HepG2 (cell line): ENCODE results near the gene NPTXR. TPM values are rescaled to one million over a fixed set of nuclear protein-coding genes. Genes with fewer than 3 reads are reported as not detected.

Source experiments
- ATAC-seq: fragments of 200-7000 bp; cut with Tn5 transposase; 3 replicates; pipeline ENCODE4 v1.9.1; 2020; ENCODE audit warnings: mild to moderate bottlenecking, moderate library complexity
- BruUV-seq: library from RNA; stranded (reverse); fragments of 400-500 nt; replicated peaks from 2 replicates; lab custom pipeline; 2021; lab: Mats Ljungman, UMichigan
- CTCF ChIA-PET: fragments of 300-600 bp; formaldehyde crosslinking; extraction: SDS; loops from one replicate; lab custom pipeline; 2021; ENCODE audit warnings: low total read pairs, inconsistent platforms, low intra/inter-chr PET ratio; lab: Yijun Ruan, JAX
- POLR2A ChIA-PET: fragments of 350-600 bp; sonication (Branson Sonifier 250); formaldehyde crosslinking; loops from one replicate; lab custom pipeline; 2020; ENCODE audit warnings: antibody characterized with exemption, inconsistent platforms; lab: Yijun Ruan, JAX
- DNase-seq: peaks from one replicate; pipeline ENCODE4 v3.0.0-alpha.2; 2015; ENCODE audit warnings: low spot score
- FAIRE-seq: peaks from 3 replicates; lab custom pipeline; 2011; peaks lifted over from hg19 to GRCh38; lab: Jason Lieb, UNC
- H2AFZ ChIP-seq: one replicate; pipeline ENCODE4 v1.6.1; 2011; ENCODE audit warnings: low read length, inconsistent platforms
- H3K27ac ChIP-seq: fragments of 300-600 bp; 3 replicates; pipeline ENCODE4 v1.8.0; 2011; ENCODE audit warnings: mixed run types, mild to moderate bottlenecking, mixed read lengths, low read length, inconsistent platforms; ENCODE audit not compliant: insufficient read depth; ENCODE audit errors: extremely low read length
- H3K27me3 ChIP-seq, 2 experiments: fragments of 200-600 bp in 1 of 2; 2 replicates in 1 of 2; 3 replicates in 1 of 2; pipeline versions ENCODE4 v1.6.0 to v1.8.0; 2011; ENCODE audit warnings: low read length in 2 of 2, mild to moderate bottlenecking in 2 of 2, moderate library complexity in 2 of 2, inconsistent platforms in 1 of 2; ENCODE audit not compliant: insufficient read depth in 2 of 2, control insufficient read depth in 1 of 2
- H3K36me3 ChIP-seq, 2 experiments: fragments of 200-600 bp in 1 of 2; replicated peaks in 1 of 2; 2 replicates in 1 of 2; 3 replicates in 1 of 2; pipeline versions ENCODE4 v1.5.1 to v1.8.0; 2011; ENCODE audit warnings: low read length in 2 of 2, inconsistent platforms in 1 of 2; ENCODE audit not compliant: insufficient read depth in 2 of 2, control insufficient read depth in 1 of 2
- H3K4me1 ChIP-seq: 2 replicates; pipeline ENCODE4 v1.5.1; 2012; ENCODE audit warnings: low read length, inconsistent platforms; ENCODE audit not compliant: insufficient read depth
- H3K4me2 ChIP-seq: 2 replicates; pipeline ENCODE4 v1.6.0; 2011; ENCODE audit warnings: low read depth, low read length, inconsistent platforms
- H3K4me3 ChIP-seq, 3 experiments: fragments of 200-600 bp in 1 of 3; sonication (generic), shearing (Covaris generic) in 1 of 3; replicated peaks in 1 of 3; 2 replicates each; pipeline ENCODE4 v1.5.1; 2011 to 2016; ENCODE audit warnings: low read length in 3 of 3, inconsistent platforms in 2 of 3, low read depth in 2 of 3, mild to moderate bottlenecking in 2 of 3, control low read depth in 1 of 3, mixed read lengths in 1 of 3; ENCODE audit not compliant: insufficient read depth in 1 of 3
- H3K79me2 ChIP-seq: one replicate; pipeline ENCODE4 v1.6.1; 2011; ENCODE audit warnings: low read length, inconsistent platforms; ENCODE audit not compliant: insufficient read depth
- H3K9ac ChIP-seq: 2 replicates; pipeline ENCODE4 v1.6.0; 2011; ENCODE audit warnings: mild to moderate bottlenecking, low read depth, low read length, inconsistent platforms; ENCODE audit not compliant: insufficient read depth
- H3K9me3 ChIP-seq: 2 replicates; pipeline ENCODE4 v1.5.1; 2012; ENCODE audit warnings: mild to moderate bottlenecking, low read length
- H4K20me1 ChIP-seq: 2 replicates; pipeline ENCODE4 v1.6.0; 2011; ENCODE audit warnings: inconsistent platforms, mild to moderate bottlenecking, low read length, moderate library complexity; ENCODE audit not compliant: insufficient read depth
- ATF7 ChIP-seq, 2 experiments: fragments of 450-650 bp in 1 of 2; sonication (generic) in 1 of 2; formaldehyde crosslinking in 1 of 2; IDR thresholded peaks; 2 replicates each; pipeline versions ENCODE4 v1.4.0 to v1.6.1; 2016 to 2020; ENCODE audit warnings: antibody characterized with exemption in 1 of 2, mild to moderate bottlenecking in 1 of 2, missing genetic modification reagents in 1 of 2
- CHD4 ChIP-seq: fragments of 200-600 bp; sonication (generic); IDR thresholded peaks from 2 replicates; pipeline ENCODE4 v1.7.0; 2017; ENCODE audit warnings: mild to moderate bottlenecking, low read length, borderline replicate concordance
- CREB1 ChIP-seq, 2 experiments: fragments of 450-650 bp in 1 of 2; IDR thresholded peaks; 2 replicates each; pipeline ENCODE4 v1.6.1; 2016 to 2017; ENCODE audit warnings: control low read depth in 1 of 2, mild to moderate bottlenecking in 1 of 2, missing compliant biosample characterization in 1 of 2, missing genetic modification characterization in 1 of 2
- MZF1 ChIP-seq: sonication (generic); formaldehyde crosslinking; IDR thresholded peaks from 2 replicates; pipeline ENCODE4 v1.8.1; 2023; ENCODE audit warnings: mild to moderate bottlenecking, missing genetic modification reagents, borderline replicate concordance
- NPAS2 ChIP-seq: sonication (generic); formaldehyde crosslinking; IDR thresholded peaks from 2 replicates; pipeline ENCODE4 v1.8.0; 2022; ENCODE audit warnings: mild to moderate bottlenecking, missing genetic modification reagents, borderline replicate concordance
- RAD21 ChIP-seq: fragments of 450-650 bp; formaldehyde crosslinking; IDR thresholded peaks from 2 replicates; pipeline ENCODE4 v1.5.0; 2020; ENCODE audit warnings: mild to moderate bottlenecking
- SALL1 ChIP-seq: sonication (generic); formaldehyde crosslinking; IDR thresholded peaks from 2 replicates; pipeline ENCODE4 v1.8.0; 2022; ENCODE audit warnings: mild to moderate bottlenecking, missing genetic modification reagents
- ZBTB3 ChIP-seq: sonication (generic); formaldehyde crosslinking; IDR thresholded peaks from 2 replicates; pipeline ENCODE4 v1.4.0; 2020; ENCODE audit warnings: low read depth, mild to moderate bottlenecking, moderate library complexity, missing genetic modification reagents, borderline replicate concordance
- ZC3H13 ChIP-seq: sonication (generic); formaldehyde crosslinking; IDR thresholded peaks from 2 replicates; pipeline ENCODE4 v1.8.1; 2023; ENCODE audit warnings: mild to moderate bottlenecking, missing genetic modification reagents, moderate library complexity
- ZNF260 ChIP-seq: sonication (generic); formaldehyde crosslinking; IDR thresholded peaks from 2 replicates; pipeline ENCODE4 v1.4.0; 2020; ENCODE audit warnings: missing genetic modification reagents, low read depth, mild to moderate bottlenecking, borderline replicate concordance
- ZNF446 ChIP-seq: sonication (generic); formaldehyde crosslinking; IDR thresholded peaks from 2 replicates; pipeline ENCODE4 v1.5.0; 2020; ENCODE audit warnings: mild to moderate bottlenecking, missing genetic modification reagents
- ZNF550 ChIP-seq: sonication (generic); formaldehyde crosslinking; IDR thresholded peaks from 2 replicates; pipeline ENCODE4 v1.4.0; 2020; ENCODE audit warnings: mild to moderate bottlenecking, missing genetic modification reagents, borderline replicate concordance
- ZNF598 ChIP-seq: sonication (generic); formaldehyde crosslinking; IDR thresholded peaks from 2 replicates; pipeline ENCODE4 v1.5.1; 2020; ENCODE audit warnings: mild to moderate bottlenecking, missing genetic modification reagents, borderline replicate concordance
- ZNF674 ChIP-seq: sonication (generic); formaldehyde crosslinking; IDR thresholded peaks from 2 replicates; pipeline ENCODE4 v1.5.0; 2020; ENCODE audit warnings: low read depth, mild to moderate bottlenecking, missing genetic modification reagents
- WGBS: methylation state at CpG from one replicate; pipeline ENCODE4 v1.1.6; 2017; ENCODE audit warnings: low lambda C conversion rate; 5-methylcytosine and 5-hydroxymethylcytosine counted together
- in situ Hi-C: cut with HindIII; loops from 2 replicates; pipeline ENCODE4 v1.10.0; 2017; ENCODE audit warnings: low pct_unique_long_range_greater_than_20kb; ENCODE audit not compliant: extremely low pct_ligation_motif_present
- intact Hi-C: fragments of 100-400 bp; cut with micrococcal nuclease; formaldehyde crosslinking; loops from one replicate; pipeline ENCODE4 v1.10.0; 2022; ENCODE audit not compliant: unreplicated experiment
- polyA plus RNA-seq, 8 experiments: library from polyadenylated mRNA; depleted of rRNA in 3 of 8; stranded (reverse) in 7 of 8; unstranded in 1 of 8; fragments of >200 nt; fragmentation: Illumina TruSeq in 4 of 8; extraction: Trizol in 4 of 8; gene quantifications; 2 replicates each; pipeline versions ENCODE4 v1.2.1 to v1.2.3, GENCODE V29; 2011 to 2016; ENCODE audit warnings: low read depth in 4 of 8, missing spikeins in 1 of 8, mixed read lengths in 1 of 8; ENCODE audit not compliant: insufficient read depth in 1 of 8
- total RNA-seq, 5 experiments: library from RNA; depleted of rRNA; stranded (reverse); fragments of >200 nt; fragmentation: Illumina TruSeq; extraction: Trizol; gene quantifications; 2 replicates each; pipeline ENCODE4 v1.2.3, GENCODE V29; 2016; ENCODE audit warnings: low read depth in 1 of 5
- TF ChIP-seq, protein P1 (sequence below): sonication (generic); formaldehyde crosslinking; IDR thresholded peaks from 2 replicates; pipeline ENCODE4 v1.4.0; 2020; ENCODE audit warnings: missing genetic modification reagents, mild to moderate bottlenecking, borderline replicate concordance
- TF ChIP-seq, protein P2 (sequence below): sonication (generic); formaldehyde crosslinking; IDR thresholded peaks from 2 replicates; pipeline ENCODE4 v1.4.0; 2020; ENCODE audit warnings: missing genetic modification reagents
- TF ChIP-seq, protein P3 (sequence below): sonication (generic); IDR thresholded peaks from 2 replicates; pipeline ENCODE4 v1.6.1; 2016; ENCODE audit warnings: low read depth, borderline replicate concordance

Gene NPTXR
- total and polyA plus RNA-seq, 2 of the 13 experiments (the other 11 are each of a cell fraction or from before 2014, with no cell fraction given): 2.6 to 4.8 TPM

DNA sequence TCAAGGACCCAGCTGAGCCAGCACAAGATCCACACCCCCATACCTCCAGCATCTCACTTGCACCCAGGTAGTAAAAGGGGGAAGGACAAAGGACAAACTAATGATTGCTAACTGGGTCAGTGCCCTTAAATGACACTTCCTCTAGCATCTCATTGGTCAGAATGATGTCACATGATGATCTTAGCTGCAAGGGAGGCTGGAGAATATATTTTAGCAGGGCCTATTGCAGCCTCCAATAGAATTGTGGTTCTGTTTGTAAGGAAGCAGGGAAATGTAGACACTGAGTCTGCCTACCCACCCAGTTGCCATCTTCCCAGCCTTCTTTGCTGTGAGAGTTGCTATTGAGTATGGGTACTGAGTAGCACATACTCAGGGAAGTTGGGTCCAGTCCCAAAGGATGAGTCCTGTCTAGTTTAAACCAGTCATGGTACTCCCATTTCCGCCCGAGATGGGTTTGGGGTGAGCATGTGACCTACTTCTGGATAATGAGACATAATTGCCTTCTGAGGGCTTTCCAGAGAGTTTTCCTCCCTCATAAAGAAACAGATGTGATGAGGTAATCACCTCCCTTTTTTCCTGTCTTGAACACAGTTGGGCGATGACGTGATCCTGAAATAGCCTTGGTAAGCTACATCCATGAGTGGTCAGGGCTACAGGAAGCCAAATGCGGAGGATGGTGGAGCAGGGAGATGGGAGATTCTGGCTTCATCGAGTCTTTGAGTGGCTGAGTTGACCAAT lies 44.4 kb downstream of the NPTXR start:
- no peak for FAIRE-seq
- Histone ChIP-seq H4K20me1 (no peaks in the 10 kb centered on the region), H3K4me1 (peaks cover 21% of the 10 kb centered on the region), H3K36me3 (no peaks in the 10 kb centered on the region), H3K4me2 (no peak overlapping the region), H3K27ac (no peak overlapping the region), H3K79me2 (no peaks in the 10 kb centered on the region), H3K9ac (no peak overlapping the region), H3K27me3 (peaks cover 0 to 14% of the 10 kb centered on the region in 2 experiments; a peak in 3 of 5 replicates), H2AFZ (no peak overlapping the region), H3K9me3 (no peaks in the 10 kb centered on the region), H3K4me3 (no peak overlapping the region)
- 26% methylated on average over 3 of the region's 6 CpGs for WGBS
- TF ChIP-seq ATF7 (IDR thresholded peaks at IDR 0.05) (peak; percentile 73), ATF7 (CRISPR knock-in tag; IDR thresholded peaks at IDR 0.05) (no peak), ZNF446 (CRISPR knock-in tag) (no peak), ZC3H13 (no peak), RAD21 (CRISPR knock-in tag) (no peak), NPAS2 (CRISPR knock-in tag) (no peak), ZNF550 (CRISPR knock-in tag) (no peak), ZNF260 (CRISPR knock-in tag) (no peak), ZNF598 (no peak), ZNF674 (no peak), MZF1 (CRISPR knock-in tag) (no peak), CHD4 (no peak), SALL1 (no peak), CREB1 (IDR thresholded peaks at IDR 0.05) (peak; percentile 35; the same call in 1 of the 2 replicates), CREB1 (CRISPR knock-in tag; IDR thresholded peaks at IDR 0.05) (no peak), ZBTB3 (CRISPR knock-in tag) (no peak)
- TF ChIP-seq, protein P1, sequence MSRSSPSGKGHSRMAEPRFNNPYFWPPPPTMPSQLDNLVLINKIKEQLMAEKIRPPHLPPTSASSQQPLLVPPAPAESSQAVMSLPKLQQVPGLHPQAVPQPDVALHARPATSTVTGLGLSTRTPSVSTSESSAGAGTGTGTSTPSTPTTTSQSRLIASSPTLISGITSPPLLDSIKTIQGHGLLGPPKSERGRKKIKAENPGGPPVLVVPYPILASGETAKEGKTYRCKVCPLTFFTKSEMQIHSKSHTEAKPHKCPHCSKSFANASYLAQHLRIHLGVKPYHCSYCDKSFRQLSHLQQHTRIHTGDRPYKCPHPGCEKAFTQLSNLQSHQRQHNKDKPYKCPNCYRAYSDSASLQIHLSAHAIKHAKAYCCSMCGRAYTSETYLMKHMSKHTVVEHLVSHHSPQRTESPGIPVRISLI: no peak
- TF ChIP-seq, protein P2, sequence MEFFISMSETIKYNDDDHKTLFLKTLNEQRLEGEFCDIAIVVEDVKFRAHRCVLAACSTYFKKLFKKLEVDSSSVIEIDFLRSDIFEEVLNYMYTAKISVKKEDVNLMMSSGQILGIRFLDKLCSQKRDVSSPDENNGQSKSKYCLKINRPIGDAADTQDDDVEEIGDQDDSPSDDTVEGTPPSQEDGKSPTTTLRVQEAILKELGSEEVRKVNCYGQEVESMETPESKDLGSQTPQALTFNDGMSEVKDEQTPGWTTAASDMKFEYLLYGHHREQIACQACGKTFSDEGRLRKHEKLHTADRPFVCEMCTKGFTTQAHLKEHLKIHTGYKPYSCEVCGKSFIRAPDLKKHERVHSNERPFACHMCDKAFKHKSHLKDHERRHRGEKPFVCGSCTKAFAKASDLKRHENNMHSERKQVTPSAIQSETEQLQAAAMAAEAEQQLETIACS: no peak
- TF ChIP-seq, protein P3, sequence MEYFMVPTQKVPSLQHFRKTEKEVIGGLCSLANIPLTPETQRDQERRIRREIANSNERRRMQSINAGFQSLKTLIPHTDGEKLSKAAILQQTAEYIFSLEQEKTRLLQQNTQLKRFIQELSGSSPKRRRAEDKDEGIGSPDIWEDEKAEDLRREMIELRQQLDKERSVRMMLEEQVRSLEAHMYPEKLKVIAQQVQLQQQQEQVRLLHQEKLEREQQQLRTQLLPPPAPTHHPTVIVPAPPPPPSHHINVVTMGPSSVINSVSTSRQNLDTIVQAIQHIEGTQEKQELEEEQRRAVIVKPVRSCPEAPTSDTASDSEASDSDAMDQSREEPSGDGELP: no peak
- intact Hi-C loops (no loop called here), in situ Hi-C loops (no loop called here)
- BruUV-seq: no TSS peak
- no peak for ATAC-seq
- DNase-seq: no peak
- POLR2A ChIA-PET: no interaction called here
- CTCF ChIA-PET: no interaction called here
